ENCODE measurements around the gene NPW.

Gene NPW

DNA sequence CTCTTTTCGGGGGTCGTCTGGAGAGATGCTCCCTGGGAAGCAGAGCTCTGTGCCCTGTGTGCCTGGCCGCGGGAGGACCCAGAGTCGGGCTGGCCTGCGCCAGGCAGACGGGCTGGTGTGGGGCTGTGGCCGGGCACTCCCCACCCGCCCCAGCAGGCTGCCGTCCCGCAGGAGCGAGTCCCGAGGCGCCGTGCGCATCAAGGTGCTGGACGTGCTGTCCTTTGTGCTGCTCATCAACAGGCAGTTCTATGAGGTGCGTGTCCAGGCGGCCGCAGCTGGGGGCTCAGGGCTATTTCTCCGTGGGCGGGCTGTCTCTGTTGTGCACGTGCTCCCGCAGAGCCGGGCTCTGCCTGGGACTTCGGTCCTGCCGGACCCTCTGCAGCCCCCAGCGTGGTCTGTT, 43.2 kb downstream of the NPW start:
- no peak overlapping the region for H3K27ac ChIP-seq
- no peak for TF ChIP-seq ZFX (IDR thresholded peaks at IDR 0.05; ENCODE audit: borderline replicate concordance)
- TF ChIP-seq, protein P1, sequence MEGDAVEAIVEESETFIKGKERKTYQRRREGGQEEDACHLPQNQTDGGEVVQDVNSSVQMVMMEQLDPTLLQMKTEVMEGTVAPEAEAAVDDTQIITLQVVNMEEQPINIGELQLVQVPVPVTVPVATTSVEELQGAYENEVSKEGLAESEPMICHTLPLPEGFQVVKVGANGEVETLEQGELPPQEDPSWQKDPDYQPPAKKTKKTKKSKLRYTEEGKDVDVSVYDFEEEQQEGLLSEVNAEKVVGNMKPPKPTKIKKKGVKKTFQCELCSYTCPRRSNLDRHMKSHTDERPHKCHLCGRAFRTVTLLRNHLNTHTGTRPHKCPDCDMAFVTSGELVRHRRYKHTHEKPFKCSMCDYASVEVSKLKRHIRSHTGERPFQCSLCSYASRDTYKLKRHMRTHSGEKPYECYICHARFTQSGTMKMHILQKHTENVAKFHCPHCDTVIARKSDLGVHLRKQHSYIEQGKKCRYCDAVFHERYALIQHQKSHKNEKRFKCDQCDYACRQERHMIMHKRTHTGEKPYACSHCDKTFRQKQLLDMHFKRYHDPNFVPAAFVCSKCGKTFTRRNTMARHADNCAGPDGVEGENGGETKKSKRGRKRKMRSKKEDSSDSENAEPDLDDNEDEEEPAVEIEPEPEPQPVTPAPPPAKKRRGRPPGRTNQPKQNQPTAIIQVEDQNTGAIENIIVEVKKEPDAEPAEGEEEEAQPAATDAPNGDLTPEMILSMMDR (IDR thresholded peaks at IDR 0.05), result no peak

DNA sequence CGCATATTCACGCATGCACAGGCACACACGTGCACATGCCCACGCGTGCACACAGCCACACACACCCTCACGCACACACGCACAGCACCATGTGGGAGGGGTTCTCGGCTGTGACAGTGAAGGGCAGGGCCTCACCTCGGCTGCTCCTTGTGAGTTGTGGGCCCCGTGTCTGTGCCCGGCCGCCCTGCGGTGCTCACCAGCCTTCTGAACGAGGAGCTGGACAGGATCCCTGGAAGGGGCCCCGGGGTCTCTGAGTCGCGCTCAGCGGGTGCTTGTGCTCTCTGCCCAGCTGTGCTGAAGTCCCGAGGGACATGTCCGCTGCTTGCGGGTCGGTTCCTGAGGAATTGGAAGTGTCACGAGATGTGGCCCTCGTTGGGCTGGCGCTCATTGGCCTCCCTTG, 44.3 kb downstream of the NPW start:
- no peak overlapping the region for H3K27ac ChIP-seq

DNA sequence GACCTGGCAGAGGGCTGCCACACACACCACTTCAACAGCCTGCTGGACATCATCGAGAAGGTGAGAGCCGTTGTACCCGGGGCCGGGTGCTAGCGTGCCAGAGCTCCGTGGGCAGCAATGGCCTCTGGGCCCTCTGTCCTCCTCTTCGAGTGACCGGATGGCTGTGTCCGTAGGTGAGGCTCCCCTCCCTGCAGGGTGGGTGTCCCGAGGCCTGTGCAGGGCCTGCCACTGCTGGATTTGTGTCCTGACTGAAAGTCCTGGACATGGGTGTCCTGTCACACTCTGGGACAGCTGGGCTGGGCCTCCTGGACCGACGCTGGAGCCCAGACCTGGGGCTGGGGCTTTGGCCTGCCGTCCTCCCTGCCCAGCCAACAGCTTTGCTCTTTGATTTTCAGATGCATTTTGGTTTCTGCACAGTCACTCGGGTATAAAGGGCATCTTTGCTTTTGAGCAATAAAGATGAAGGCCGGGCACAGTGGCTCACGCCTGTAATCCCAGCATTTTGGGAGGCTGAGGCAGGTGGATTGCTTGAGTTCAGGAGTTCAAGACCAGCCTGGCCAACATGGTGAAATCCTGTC, 44.9 kb downstream of the NPW start:
- H3K27ac ChIP-seq, result no peak overlapping the region
- TF ChIP-seq, protein P1 (IDR thresholded peaks at IDR 0.05), result no peak
- no peak for TF ChIP-seq ZFX (IDR thresholded peaks at IDR 0.05; ENCODE audit: borderline replicate concordance)

More for the DNA sequence above, 44.3 kb downstream of the NPW start:
- TF ChIP-seq, protein P1 (IDR thresholded peaks at IDR 0.05), result no peak
- no peak for TF ChIP-seq ZFX (IDR thresholded peaks at IDR 0.05; ENCODE audit: borderline replicate concordance)

DNA sequence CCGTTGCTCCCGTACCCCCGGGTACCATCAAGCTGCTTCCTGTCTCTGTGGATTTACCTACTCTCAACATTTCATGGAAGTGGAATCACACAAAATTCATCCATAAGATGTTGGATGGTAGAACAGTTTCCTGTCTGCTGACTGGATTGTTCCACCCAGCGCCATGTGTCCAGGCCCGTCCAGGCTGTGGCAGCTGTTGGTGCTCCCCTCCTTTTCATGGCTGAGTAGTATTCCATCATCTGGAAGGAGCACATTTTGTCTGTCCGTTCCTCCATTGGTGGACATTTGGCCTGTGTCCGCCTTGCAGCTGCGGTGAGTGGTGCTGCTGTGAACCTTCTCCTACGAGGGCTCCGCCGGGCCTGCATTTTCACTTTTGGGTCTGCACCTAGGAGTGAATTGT, 46.6 kb downstream of the NPW start:
- TF ChIP-seq, protein P1 (IDR thresholded peaks at IDR 0.05), result no peak
- no peak for TF ChIP-seq ZFX (IDR thresholded peaks at IDR 0.05; ENCODE audit: borderline replicate concordance)
- no peak overlapping the region for H3K27ac ChIP-seq
